DOHH2 (cell line): Measurements from ENCODE around the gene DGKD.

ENCODE experiments used
- CTCF ChIP-seq: fragments of 200-600 bp; sonication (generic); IDR thresholded peaks from one replicate; pipeline ENCODE4 v1.5.1; 2014; ENCODE audit warnings: antibody characterized with exemption, mild to moderate bottlenecking, low read depth, low read length; ENCODE audit not compliant: poor library complexity, severe bottlenecking
- EZH2phosphoT487 ChIP-seq: fragments of 200-600 bp; sonication (generic); IDR thresholded peaks from 2 replicates; pipeline ENCODE4 v1.6.1; 2017; ENCODE audit warnings: borderline replicate concordance, mild to moderate bottlenecking, antibody characterized with exemption, low read length, moderate library complexity, mixed read lengths

GRCh38 chr2:233446606-233447305, 92.5 kb downstream of the DGKD start:
- no peak for TF ChIP-seq CTCF
- TF ChIP-seq EZH2phosphoT487, result no peak
